Prostate gland (tissue), 2 donors: ENCODE data around the gene WDR89. TPM values are rescaled to one million over a fixed set of nuclear protein-coding genes. Genes with fewer than 3 reads are reported as not detected.
"Not testable (repeated sequence)": the region's sequence is repeated elsewhere in the genome, so short reads cannot be mapped to it uniquely, and the experiment has no call there.

ENCODE experiments used
- DNase-seq: peaks from one replicate; pipeline ENCODE4 v3.0.0-alpha.2; 2019; ENCODE audit warnings: low spot score
- H3K27ac ChIP-seq, 2 donors: fragments of 200-600 bp; sonication (generic); 2 replicates each; pipeline ENCODE4 v1.5.1; 2017 to 2019
- H3K27me3 ChIP-seq: fragments of 200-600 bp; sonication (generic); replicated peaks from 2 replicates; pipeline ENCODE4 v1.5.1; 2019; ENCODE audit not compliant: insufficient read depth
- H3K36me3 ChIP-seq, 2 donors: fragments of 200-600 bp; sonication (generic); 1 replicate in 1 of 2; 2 replicates in 1 of 2; pipeline versions ENCODE4 v1.5.1 to v1.8.1; 2017 to 2019
- H3K4me1 ChIP-seq: fragments of 200-600 bp; sonication (generic); replicated peaks from 2 replicates; pipeline ENCODE4 v1.5.1; 2019
- H3K4me3 ChIP-seq, 2 donors: fragments of 200-600 bp; sonication (generic); 2 replicates each; pipeline ENCODE4 v1.5.1; 2017 to 2019
- H3K9me3 ChIP-seq: fragments of 200-600 bp; sonication (generic); 2 replicates; pipeline ENCODE4 v1.5.1; 2017
- CTCF ChIP-seq, 4 experiments: fragments of 200-600 bp in 2 of 4; fragments of 450-650 bp in 2 of 4; sonication (generic) in 2 of 4; IDR thresholded peaks; 1 replicate in 3 of 4; 2 replicates in 1 of 4; pipeline ENCODE4 v1.5.1; 2016 to 2019; ENCODE audit warnings: antibody characterized with exemption in 4 of 4, mild to moderate bottlenecking in 2 of 4, moderate library complexity in 2 of 4
- POLR2A ChIP-seq: fragments of 450-650 bp; IDR thresholded peaks from one replicate; pipeline ENCODE4 v1.6.1; 2016; ENCODE audit warnings: antibody characterized with exemption, mild to moderate bottlenecking
- POLR2AphosphoS5 ChIP-seq: sonication (generic); formaldehyde crosslinking; IDR thresholded peaks from one replicate; pipeline ENCODE4 v1.6.1; 2017; ENCODE audit warnings: antibody characterized with exemption
- WGBS: methylation state at CpG from one replicate; pipeline ENCODE4 v1.1.5; 2018; 5-methylcytosine and 5-hydroxymethylcytosine counted together
- intact Hi-C: fragments of 100-400 bp; cut with DNase I; formaldehyde crosslinking; loops from one replicate; pipeline ENCODE4 v1.14.2; 2022
- total RNA-seq, 2 donors: library from RNA; depleted of rRNA; stranded (reverse); fragments of >200 nt; gene quantifications; one replicate each; pipeline ENCODE4 v1.1.0, GENCODE V29; 2016

Gene WDR89
- total RNA-seq, 2 donors from 2014 or later, result 4.9 to 8.9 TPM

GRCh38 chr14:63632932-63633514, 8.6 kb downstream of the WDR89 start:
- TF ChIP-seq POLR2A, result no peak
- TF ChIP-seq CTCF (IDR thresholded peaks at IDR 0.05), result peak in 3 of 4 experiments; percentile 32 to 68 (median 45)
- no peak for TF ChIP-seq POLR2AphosphoS5
- intact Hi-C loops, result no loop called here
- no peak for DNase-seq
- Histone ChIP-seq H3K27me3 (no peaks in the 10 kb centered on the region), H3K4me3 (no peak overlapping the region), H3K36me3 (no peaks in the 10 kb centered on the region), H3K9me3 (no peaks in the 10 kb centered on the region), H3K27ac (no peak overlapping the region), H3K4me1 (no peaks in the 10 kb centered on the region)

- no peaks in the 10 kb centered on the region for H3K27me3 ChIP-seq
- no peaks in the 10 kb centered on the region for H3K36me3 ChIP-seq
- no peak for DNase-seq
- H3K9me3 ChIP-seq, result no peaks in the 10 kb centered on the region
- 46% methylated on average over 4 of the region's 4 CpGs for WGBS
- H3K4me3 ChIP-seq, result no peak overlapping the region
- peak; percentile 18 for TF ChIP-seq POLR2AphosphoS5
- no peak for TF ChIP-seq POLR2A
- no peaks in the 10 kb centered on the region for H3K4me1 ChIP-seq
- intact Hi-C loops, result no loop called here
- no peak overlapping the region for H3K27ac ChIP-seq
Observed at GRCh38 chr14:63624701-63625100, 17.0 kb downstream of the WDR89 start.

GRCh38 chr14:63624203-63624602, 17.5 kb downstream of the WDR89 start:
- Histone ChIP-seq H3K4me1 (no peaks in the 10 kb centered on the region), H3K9me3 (no peaks in the 10 kb centered on the region), H3K27ac (no peak overlapping the region), H3K36me3 (no peaks in the 10 kb centered on the region), H3K27me3 (no peaks in the 10 kb centered on the region), H3K4me3 (no peak overlapping the region)
- WGBS, result 94% methylated on average over 4 of the region's 4 CpGs
- intact Hi-C loops, result no loop called here
- DNase-seq, result no peak
- TF ChIP-seq POLR2A (no peak), POLR2AphosphoS5 (no peak), CTCF (IDR thresholded peaks at IDR 0.05) (no peak)

GRCh38 chr14:63621975-63622374, 19.7 kb downstream of the WDR89 start:
- DNase-seq, H3K27me3 ChIP-seq, intact Hi-C loops, H3K9me3 ChIP-seq, H3K27ac ChIP-seq, H3K4me1 ChIP-seq, H3K4me3 ChIP-seq, H3K36me3 ChIP-seq: not testable (repeated sequence)
- WGBS, result 78% methylated on average over 7 of the region's 7 CpGs

- WGBS, result 95% methylated on average over 5 of the region's 5 CpGs
- intact Hi-C loops, result no loop called here
- Histone ChIP-seq H3K4me3 (no peak overlapping the region), H3K27me3 (no peaks in the 10 kb centered on the region), H3K9me3 (no peaks in the 10 kb centered on the region), H3K27ac (no peak overlapping the region), H3K36me3 (no peaks in the 10 kb centered on the region), H3K4me1 (no peaks in the 10 kb centered on the region)
- TF ChIP-seq CTCF (IDR thresholded peaks at IDR 0.05), result no peak
- TF ChIP-seq POLR2A, result no peak
- no peak for TF ChIP-seq POLR2AphosphoS5
- no peak for DNase-seq
Observed at GRCh38 chr14:63616015-63616414, 25.7 kb downstream of the WDR89 start.

- Histone ChIP-seq H3K27ac (no peak overlapping the region), H3K36me3 (no peaks in the 10 kb centered on the region), H3K4me1 (no peaks in the 10 kb centered on the region), H3K9me3 (no peaks in the 10 kb centered on the region), H3K27me3 (no peaks in the 10 kb centered on the region), H3K4me3 (no peak overlapping the region)
- no peak for TF ChIP-seq POLR2A
- no peak for TF ChIP-seq POLR2AphosphoS5
- no peak for TF ChIP-seq CTCF (IDR thresholded peaks at IDR 0.05)
- 51% methylated on average over 4 of the region's 4 CpGs for WGBS
- intact Hi-C loops, result no loop called here
- DNase-seq, result no peak
Observed at GRCh38 chr14:63614679-63615363, 26.9 kb downstream of the WDR89 start.
